Activated CD4-positive, alpha-beta T cell treated with anti-CD3 and anti-CD28 coated beads, Interleukin-2, amount 10 ng/mL, durations not matched to agents 7 days and 5 days (primary cell): Measurements from ENCODE around the gene PMM1. TPM values are rescaled to one million over a fixed set of nuclear protein-coding genes. Genes with fewer than 3 reads are reported as not detected.

Experiments
- CTCF ChIA-PET: fragments of 350-600 bp; sonication (Branson Sonifier 250); formaldehyde crosslinking; loops from one replicate; lab custom pipeline; 2021; ENCODE audit warnings: antibody characterized with exemption; lab: Charles Lee
- POLR2A ChIA-PET: fragments of 350-600 bp; sonication (Branson Sonifier 250); formaldehyde crosslinking; loops from one replicate; lab custom pipeline; 2021; ENCODE audit warnings: antibody characterized with exemption; lab: Charles Lee
- DNase-seq: peaks from one replicate; pipeline ENCODE4 v3.0.0-alpha.2; 2020
- H3K27ac Mint-ChIP-seq: one replicate; pipeline ENCODE4 v1.8.0; 2021; ENCODE audit warnings: mild to moderate bottlenecking, moderate library complexity, mixed read lengths
- H3K27me3 Mint-ChIP-seq: one replicate; pipeline ENCODE4 v1.8.0; 2021; ENCODE audit warnings: mixed read lengths
- H3K36me3 Mint-ChIP-seq: one replicate; pipeline ENCODE4 v1.8.0; 2021; ENCODE audit warnings: low read depth, mixed read lengths
- H3K4me1 Mint-ChIP-seq: one replicate; pipeline ENCODE4 v1.8.0; 2021; ENCODE audit warnings: mixed read lengths
- H3K4me3 Mint-ChIP-seq: one replicate; pipeline ENCODE4 v1.8.0; 2021; ENCODE audit warnings: mild to moderate bottlenecking, moderate library complexity, mixed read lengths
- H3K9me3 Mint-ChIP-seq: one replicate; pipeline ENCODE4 v1.8.0; 2021; ENCODE audit warnings: mixed read lengths
- total RNA-seq, 2 experiments: library from RNA; stranded (reverse); gene quantifications; one replicate each; pipeline ENCODE4 v1.2.3, GENCODE V29; 2021

Gene PMM1
- total RNA-seq, 2 experiments from 2014 or later = 33.7 to 39.7 TPM

GRCh38 chr22:41557401-41558240 is 32.0 kb downstream of the PMM1 start:
- no peak for DNase-seq
- no peaks in the 10 kb centered on the region for H3K9me3 Mint-ChIP-seq
- CTCF ChIA-PET = interaction anchor here (0.5 to 1.8 kb wide), 7 partner anchors 10 to 148 kb away, joined by 3 to 5 read pairs (median 4); partner anchors contain the start of genes DESI1, POLR3H and XRCC6
- H3K27ac Mint-ChIP-seq = no peak overlapping the region
- H3K4me3 Mint-ChIP-seq = no peak overlapping the region
- H3K4me1 Mint-ChIP-seq = peaks cover 4% of the 10 kb centered on the region
- H3K27me3 Mint-ChIP-seq = peaks cover 25% of the 10 kb centered on the region
- H3K36me3 Mint-ChIP-seq = no peaks in the 10 kb centered on the region
- POLR2A ChIA-PET = no interaction called here

- Mint-ChIP-seq H3K4me1 (peaks cover 4% of the 10 kb centered on the region), H3K27me3 (peaks cover 20% of the 10 kb centered on the region), H3K27ac (no peak overlapping the region), H3K36me3 (no peaks in the 10 kb centered on the region), H3K9me3 (no peaks in the 10 kb centered on the region), H3K4me3 (no peak overlapping the region)
- CTCF ChIA-PET = interaction anchor here (0.7 to 1.8 kb wide), 4 partner anchors 9 to 39 kb away, joined by 3 to 5 read pairs (median 4); partner anchors contain the start of gene POLR3H
- POLR2A ChIA-PET = no interaction called here
- no peak for DNase-seq
Observed at GRCh38 chr22:41556561-41556960, 33.1 kb downstream of the PMM1 start.

GRCh38 chr22:41555325-41555982 is 34.2 kb downstream of the PMM1 start:
- Mint-ChIP-seq H3K27ac (no peak overlapping the region), H3K4me1 (peaks cover 4% of the 10 kb centered on the region), H3K4me3 (no peak overlapping the region), H3K9me3 (no peaks in the 10 kb centered on the region), H3K27me3 (peaks cover 12% of the 10 kb centered on the region), H3K36me3 (no peaks in the 10 kb centered on the region)
- ChIA-PET CTCF (interaction anchor here (1.2 to 1.8 kb wide), 2 partner anchors 12 to 15 kb away, joined by 3 to 5 read pairs; partner anchors contain the start of gene POLR3H), POLR2A (no interaction called here)
- no peak for DNase-seq

- ChIA-PET POLR2A (interaction anchor here (0.6 kb wide), 1 partner anchor 280 kb away, joined by 3 read pairs; no protein-coding TSS in a partner anchor), CTCF (interaction anchor here (0.6 kb wide), 1 partner anchor 14 kb away, joined by 4 read pairs; no protein-coding TSS in a partner anchor)
- DNase-seq = no peak
- Mint-ChIP-seq H3K27ac (peak overlapping the region; percentile 48), H3K36me3 (no peaks in the 10 kb centered on the region), H3K4me3 (no peak overlapping the region), H3K9me3 (no peaks in the 10 kb centered on the region), H3K27me3 (peaks cover 4% of the 10 kb centered on the region), H3K4me1 (no peaks in the 10 kb centered on the region)
Observed at GRCh38 chr22:41551877-41552582, 37.6 kb downstream of the PMM1 start.

GRCh38 chr22:41550952-41551491 is 38.6 kb downstream of the PMM1 start:
- ChIA-PET POLR2A (no interaction called here), CTCF (no interaction called here)
- no peak overlapping the region for H3K4me3 Mint-ChIP-seq
- H3K36me3 Mint-ChIP-seq = no peaks in the 10 kb centered on the region
- H3K4me1 Mint-ChIP-seq = peaks cover under 1% of the 10 kb centered on the region
- no peak overlapping the region for H3K27ac Mint-ChIP-seq
- no peaks in the 10 kb centered on the region for H3K9me3 Mint-ChIP-seq
- no peak for DNase-seq
- no peaks in the 10 kb centered on the region for H3K27me3 Mint-ChIP-seq

- no peak overlapping the region for H3K4me3 Mint-ChIP-seq
- no peaks in the 10 kb centered on the region for H3K27me3 Mint-ChIP-seq
- CTCF ChIA-PET = interaction anchor here (1.0 kb wide), 1 partner anchor 15 kb away, joined by 3 read pairs; no protein-coding TSS in a partner anchor
- H3K27ac Mint-ChIP-seq = no peak overlapping the region
- no peak for DNase-seq
- POLR2A ChIA-PET = no interaction called here
- H3K36me3 Mint-ChIP-seq = no peaks in the 10 kb centered on the region
- H3K4me1 Mint-ChIP-seq = peaks cover 15% of the 10 kb centered on the region
- no peaks in the 10 kb centered on the region for H3K9me3 Mint-ChIP-seq
Observed at GRCh38 chr22:41548830-41549211, 40.8 kb downstream of the PMM1 start.

- CTCF ChIA-PET = interaction anchor here (1.3 to 1.5 kb wide), 2 partner anchors 37 to 141 kb away, joined by 3 read pairs; no protein-coding TSS in a partner anchor
- no peaks in the 10 kb centered on the region for H3K9me3 Mint-ChIP-seq
- POLR2A ChIA-PET = no interaction called here
Observed at GRCh38 chr22:41544671-41545476, 44.8 kb downstream of the PMM1 start.

GRCh38 chr22:41543854-41544670 is 45.6 kb downstream of the PMM1 start, which contains the start of gene POLR3H:
Gene POLR3H (minus strand): TSS chr22:41544470. CDS start chr22:41544101, 369 bp downstream.
- Mint-ChIP-seq H3K36me3 (no peaks in the 10 kb centered on the region), H3K9me3 (no peaks in the 10 kb centered on the region), H3K4me3 (peak within 1 kb of the TSS; percentile 94), H3K27ac (peak within 1 kb of the TSS; percentile 91), H3K4me1 (peaks cover 42% of the 10 kb centered on the region), H3K27me3 (no peaks in the 10 kb centered on the region)
- CTCF ChIA-PET = interaction anchor here (0.8 to 1.5 kb wide), 6 partner anchors 13 to 141 kb away, joined by 3 to 5 read pairs (median 4); partner anchors contain the start of gene ACO2
- POLR2A ChIA-PET = interaction anchor here (0.7 kb wide), 1 partner anchor 163 kb away, joined by 4 read pairs; the partner anchor contains the start of gene TEF
- DNase-seq = peak; percentile 98

More at GRCh38 chr22:41544671-41545476, 44.8 kb downstream of the PMM1 start:
- no peak for DNase-seq
- no peaks in the 10 kb centered on the region for H3K27me3 Mint-ChIP-seq
- H3K27ac Mint-ChIP-seq = peak overlapping the region; percentile 73
- no peaks in the 10 kb centered on the region for H3K36me3 Mint-ChIP-seq
- peaks cover 42% of the 10 kb centered on the region for H3K4me1 Mint-ChIP-seq
- peak overlapping the region; percentile 94 for H3K4me3 Mint-ChIP-seq

GRCh38 chr22:41542224-41542623 is 47.4 kb downstream of the PMM1 start:
- POLR2A ChIA-PET = no interaction called here

GRCh38 chr22:41541484-41541883 is 48.2 kb downstream of the PMM1 start:
- no peak for DNase-seq
- Mint-ChIP-seq H3K9me3 (no peaks in the 10 kb centered on the region), H3K4me3 (no peak overlapping the region), H3K27me3 (no peaks in the 10 kb centered on the region), H3K27ac (no peak overlapping the region), H3K4me1 (peaks cover 42% of the 10 kb centered on the region), H3K36me3 (no peaks in the 10 kb centered on the region)
- ChIA-PET CTCF (interaction anchor here (0.5 to 1.2 kb wide), 4 partner anchors 11 to 127 kb away, joined by 3 to 6 read pairs (median 3); no protein-coding TSS in a partner anchor), POLR2A (no interaction called here)

More at GRCh38 chr22:41542224-41542623, 47.4 kb downstream of the PMM1 start:
- Mint-ChIP-seq H3K4me1 (peaks cover 42% of the 10 kb centered on the region), H3K27me3 (no peaks in the 10 kb centered on the region), H3K36me3 (no peaks in the 10 kb centered on the region), H3K4me3 (peak overlapping the region; percentile 94), H3K27ac (peak overlapping the region; percentile 20), H3K9me3 (no peaks in the 10 kb centered on the region)
- no peak for DNase-seq
- CTCF ChIA-PET = interaction anchor here (0.5 to 0.7 kb wide), 2 partner anchors 16 to 64 kb away, joined by 3 read pairs; no protein-coding TSS in a partner anchor
